ENCODE results near the gene CASP10. TPM values are rescaled to one million over a fixed set of nuclear protein-coding genes. Genes with fewer than 3 reads are reported as not detected.
"Not testable (repeated sequence)": the region's sequence is repeated elsewhere in the genome, so short reads cannot be mapped to it uniquely, and the experiment has no call there.

The CASP10 gene
- total RNA-seq, 1 donor from 2014 or later, result 9.0 TPM

- no peak overlapping the region for H3K27ac Mint-ChIP-seq
These were observed 54.7 kb downstream of the CASP10 start for GRCh38 chr2:201237486-201238123.

GRCh38 chr2:201239167-201239935 is 56.4 kb downstream of the CASP10 start:
- not testable (repeated sequence) for H3K4me3 Mint-ChIP-seq (ENCODE audit: low read depth); H3K4me1 Mint-ChIP-seq (ENCODE audit: low read depth); H3K27ac Mint-ChIP-seq; H3K27me3 Mint-ChIP-seq; H3K36me3 Mint-ChIP-seq (ENCODE audit: insufficient read depth); DNase-seq (ENCODE audit: low spot score, unreplicated experiment)
- peaks cover 15% of the 10 kb centered on the region for H3K9me3 Mint-ChIP-seq (ENCODE audit: low read depth)

More at GRCh38 chr2:201237486-201238123, 54.7 kb downstream of the CASP10 start:
- H3K4me3 Mint-ChIP-seq (ENCODE audit: low read depth), result no peak overlapping the region
- peaks cover 3% of the 10 kb centered on the region for H3K36me3 Mint-ChIP-seq (ENCODE audit: insufficient read depth)
- no peak for DNase-seq (ENCODE audit: low spot score, unreplicated experiment)
- peaks cover 15% of the 10 kb centered on the region for H3K9me3 Mint-ChIP-seq (ENCODE audit: low read depth)
- H3K4me1 Mint-ChIP-seq (ENCODE audit: low read depth), result peaks cover 5% of the 10 kb centered on the region
- H3K27me3 Mint-ChIP-seq, result no peaks in the 10 kb centered on the region
- no peak for TF ChIP-seq CTCF (IDR thresholded peaks at IDR 0.05; ENCODE audit: unreplicated experiment)

GRCh38 chr2:201242571-201243277 is 59.8 kb downstream of the CASP10 start:
- H3K27ac Mint-ChIP-seq, result no peak overlapping the region
- no peak overlapping the region for H3K4me3 Mint-ChIP-seq (ENCODE audit: low read depth)
- H3K36me3 Mint-ChIP-seq (ENCODE audit: insufficient read depth), result peaks cover 3% of the 10 kb centered on the region
- DNase-seq (ENCODE audit: low spot score, unreplicated experiment), result no peak
- peaks cover 15% of the 10 kb centered on the region for H3K9me3 Mint-ChIP-seq (ENCODE audit: low read depth)
- no peak for TF ChIP-seq CTCF (IDR thresholded peaks at IDR 0.05; ENCODE audit: unreplicated experiment)
- H3K27me3 Mint-ChIP-seq, result no peaks in the 10 kb centered on the region
- no peaks in the 10 kb centered on the region for H3K4me1 Mint-ChIP-seq (ENCODE audit: low read depth)

- H3K4me1 Mint-ChIP-seq (ENCODE audit: low read depth), result no peaks in the 10 kb centered on the region
- H3K4me3 Mint-ChIP-seq (ENCODE audit: low read depth), result no peak overlapping the region
- no peaks in the 10 kb centered on the region for H3K27me3 Mint-ChIP-seq
- no peak overlapping the region for H3K27ac Mint-ChIP-seq
- no peak for DNase-seq (ENCODE audit: low spot score, unreplicated experiment)
- peaks cover 2% of the 10 kb centered on the region for H3K36me3 Mint-ChIP-seq (ENCODE audit: insufficient read depth)
- TF ChIP-seq CTCF (IDR thresholded peaks at IDR 0.05; ENCODE audit: unreplicated experiment), result no peak
- H3K9me3 Mint-ChIP-seq (ENCODE audit: low read depth), result peaks cover 15% of the 10 kb centered on the region
These were observed 61.9 kb downstream of the CASP10 start for GRCh38 chr2:201244829-201245228.

- H3K4me1 Mint-ChIP-seq (ENCODE audit: low read depth), result no peaks in the 10 kb centered on the region
- H3K27ac Mint-ChIP-seq, result no peak overlapping the region
These were observed 63.3 kb downstream of the CASP10 start for GRCh38 chr2:201246280-201246679.

More at GRCh38 chr2:201246280-201246679, 63.3 kb downstream of the CASP10 start:
- H3K9me3 Mint-ChIP-seq (ENCODE audit: low read depth), result peaks cover 7% of the 10 kb centered on the region
- H3K4me3 Mint-ChIP-seq (ENCODE audit: low read depth), result no peak overlapping the region
- peaks cover 2% of the 10 kb centered on the region for H3K36me3 Mint-ChIP-seq (ENCODE audit: insufficient read depth)
- no peaks in the 10 kb centered on the region for H3K27me3 Mint-ChIP-seq
- TF ChIP-seq CTCF (IDR thresholded peaks at IDR 0.05; ENCODE audit: unreplicated experiment), result no peak
- no peak for DNase-seq (ENCODE audit: low spot score, unreplicated experiment)
